Activated CD8-positive, alpha-beta T cell treated with anti-CD3 and anti-CD28 coated beads, Interleukin-2, amount 10 ng/mL, durations not matched to agents 7 days and 5 days (primary cell): ENCODE measurements around the gene PML. TPM values are rescaled to one million over a fixed set of nuclear protein-coding genes. Genes with fewer than 3 reads are reported as not detected.

Experiments
- ATAC-seq: fragments of 150-1000 bp; cut with Tn5 transposase; one replicate; pipeline ENCODE4 v1.10.0; 2021; ENCODE audit warnings: moderate library complexity
- CTCF ChIA-PET: fragments of 350-600 bp; sonication (Branson Sonifier 250); formaldehyde crosslinking; loops from one replicate; lab custom pipeline; 2021; ENCODE audit warnings: antibody characterized with exemption; lab: Charles Lee
- POLR2A ChIA-PET: fragments of 350-600 bp; sonication (Branson Sonifier 250); formaldehyde crosslinking; loops from one replicate; lab custom pipeline; 2021; ENCODE audit warnings: antibody characterized with exemption; lab: Charles Lee
- DNase-seq: peaks from one replicate; pipeline ENCODE4 v3.0.0-alpha.2; 2020
- H3K27ac Mint-ChIP-seq: one replicate; pipeline ENCODE4 v1.8.0; 2021; ENCODE audit warnings: mild to moderate bottlenecking, mixed read lengths
- H3K27me3 Mint-ChIP-seq: one replicate; pipeline ENCODE4 v1.8.0; 2021; ENCODE audit warnings: low read depth, mixed read lengths
- H3K36me3 Mint-ChIP-seq: one replicate; pipeline ENCODE4 v1.8.0; 2021; ENCODE audit warnings: low read depth, mixed read lengths
- H3K4me1 Mint-ChIP-seq: one replicate; pipeline ENCODE4 v1.8.0; 2021; ENCODE audit warnings: low read depth, mixed read lengths
- H3K4me3 Mint-ChIP-seq: one replicate; pipeline ENCODE4 v1.8.0; 2021; ENCODE audit warnings: mild to moderate bottlenecking, mixed read lengths
- H3K9me3 Mint-ChIP-seq: one replicate; pipeline ENCODE4 v1.8.0; 2022; ENCODE audit warnings: mixed read lengths; ENCODE audit not compliant: insufficient read depth
- total RNA-seq, 2 experiments: library from RNA; stranded (reverse); gene quantifications; one replicate each; pipeline ENCODE4 v1.2.3, GENCODE V29; 2021

Gene PML
- total RNA-seq, 2 experiments from 2014 or later = 108 to 115 TPM

GRCh38 chr15:73992594-73992898 lies 2.0 kb upstream of the PML start:
- Mint-ChIP-seq H3K9me3 (no peaks in the 10 kb centered on the region), H3K4me3 (peak overlapping the region; percentile 69), H3K4me1 (peaks cover 58% of the 10 kb centered on the region), H3K36me3 (peaks cover 27% of the 10 kb centered on the region), H3K27me3 (no peaks in the 10 kb centered on the region), H3K27ac (peak overlapping the region; percentile 72)
- ChIA-PET CTCF (interaction anchor here (0.8 to 7.5 kb wide), 9 partner anchors 11 to 65 kb away, joined by 3 to 87 read pairs (median 4); no protein-coding TSS in a partner anchor), POLR2A (interaction anchor here (2.0 to 4.5 kb wide), 3 partner anchors 10 to 17 kb away, joined by 6 to 37 read pairs (median 29); no protein-coding TSS in a partner anchor)
- ATAC-seq (no peak), DNase-seq (no peak)

- H3K27me3 Mint-ChIP-seq = no peaks in the 10 kb centered on the region
- H3K4me3 Mint-ChIP-seq = peak overlapping the region; percentile 89
- no peaks in the 10 kb centered on the region for H3K9me3 Mint-ChIP-seq
- ATAC-seq = no peak
- ChIA-PET POLR2A (interaction anchor here (0.9 to 4.5 kb wide), 6 partner anchors 12 to 34 kb away, joined by 3 to 37 read pairs (median 17); no protein-coding TSS in a partner anchor), CTCF (interaction anchor here (0.8 to 7.5 kb wide), 17 partner anchors 10 to 314 kb away, joined by 3 to 87 read pairs (median 6); no protein-coding TSS in a partner anchor)
- peaks cover 36% of the 10 kb centered on the region for H3K36me3 Mint-ChIP-seq
- peak overlapping the region; percentile 90 for H3K27ac Mint-ChIP-seq
- peaks cover 67% of the 10 kb centered on the region for H3K4me1 Mint-ChIP-seq
- no peak for DNase-seq
These were observed 1.1 kb upstream of the PML start for GRCh38 chr15:73993211-73993994.

DNA sequence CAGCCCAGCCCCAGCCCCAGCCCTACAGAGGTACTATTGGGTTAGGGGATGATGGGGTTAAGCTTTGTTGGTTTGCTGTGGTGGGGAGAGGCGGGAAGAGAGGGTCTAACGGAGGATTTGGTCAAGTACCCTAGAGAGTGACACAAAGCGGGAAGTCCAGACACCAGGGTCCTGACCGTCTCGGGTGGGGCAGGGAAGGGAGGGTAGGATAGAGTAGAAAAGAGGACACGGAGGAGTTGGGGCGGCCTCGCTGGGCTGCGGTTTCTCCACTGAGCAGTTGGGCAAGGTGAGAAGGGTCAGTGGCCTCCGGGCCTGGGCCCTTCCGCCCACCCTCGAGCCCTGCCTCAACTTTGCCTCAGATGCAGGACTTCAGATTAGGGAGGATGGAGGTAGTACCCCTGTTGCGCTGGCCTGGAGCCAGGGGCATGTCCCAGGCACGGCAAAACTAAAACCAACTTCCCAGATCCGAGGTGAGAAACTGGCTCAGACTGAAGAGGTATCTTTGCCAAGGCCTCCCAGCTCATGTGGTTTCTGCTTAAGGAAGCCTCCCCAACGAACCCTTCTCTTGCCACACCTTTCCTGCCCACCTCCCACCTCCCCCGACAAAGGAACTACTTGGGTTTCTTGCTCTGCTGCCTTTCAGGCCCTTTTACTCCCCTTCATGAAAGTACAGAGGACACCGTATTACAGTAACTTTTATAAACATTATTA lies 551 bp downstream of the PML start:
- CTCF ChIA-PET = interaction anchor here (1.1 to 7.5 kb wide), 13 partner anchors 9 to 67 kb away, joined by 3 to 87 read pairs (median 8); no protein-coding TSS in a partner anchor
- ATAC-seq (peak; percentile 1), DNase-seq (peak; percentile 38)
- Mint-ChIP-seq H3K27ac (peak overlapping the region; percentile 90), H3K9me3 (no peaks in the 10 kb centered on the region), H3K4me1 (peaks cover 71% of the 10 kb centered on the region), H3K4me3 (peak overlapping the region; percentile 89), H3K27me3 (no peaks in the 10 kb centered on the region), H3K36me3 (peaks cover 48% of the 10 kb centered on the region)
- POLR2A ChIA-PET = interaction anchor here (0.6 to 4.5 kb wide), 13 partner anchors 10 to 546 kb away, joined by 3 to 37 read pairs (median 4); partner anchors contain the start of gene ARID3B

DNA sequence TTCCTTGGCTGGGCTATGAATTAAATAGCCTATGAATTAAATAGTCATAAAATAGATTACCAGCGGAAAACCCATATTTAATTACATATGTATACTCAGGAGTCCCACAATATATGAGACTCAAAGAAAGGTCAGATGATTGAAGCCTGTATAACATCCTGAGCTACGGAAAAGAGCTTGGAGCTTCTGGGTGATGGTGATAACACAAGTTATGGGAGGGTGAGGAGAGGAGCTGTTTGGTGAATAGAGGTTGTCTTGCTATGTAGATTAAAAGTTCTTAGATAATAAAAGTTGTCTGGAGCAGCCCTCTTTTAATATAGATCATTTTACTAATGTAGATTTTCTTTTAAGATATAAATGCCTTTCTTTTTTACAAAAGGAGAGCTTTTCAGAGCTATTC lies 1.8 kb downstream of the PML start:
- ChIA-PET CTCF (interaction anchor here (0.8 to 1.3 kb wide), 5 partner anchors 9 to 52 kb away, joined by 3 to 13 read pairs (median 6); no protein-coding TSS in a partner anchor), POLR2A (interaction anchor here (0.8 to 4.5 kb wide), 2 partner anchors 10 to 13 kb away, joined by 4 to 37 read pairs; no protein-coding TSS in a partner anchor)
- Mint-ChIP-seq H3K27me3 (no peaks in the 10 kb centered on the region), H3K4me3 (peak overlapping the region; percentile 89), H3K27ac (peak overlapping the region; percentile 90), H3K9me3 (no peaks in the 10 kb centered on the region), H3K4me1 (peaks cover 68% of the 10 kb centered on the region), H3K36me3 (peaks cover 55% of the 10 kb centered on the region)
- ATAC-seq (no peak), DNase-seq (no peak)

- Mint-ChIP-seq H3K27me3 (no peaks in the 10 kb centered on the region), H3K4me3 (peak overlapping the region; percentile 89), H3K27ac (peak overlapping the region; percentile 88), H3K36me3 (peaks cover 56% of the 10 kb centered on the region), H3K9me3 (no peaks in the 10 kb centered on the region), H3K4me1 (peaks cover 68% of the 10 kb centered on the region)
- CTCF ChIA-PET = interaction anchor here (1.0 to 1.3 kb wide), 4 partner anchors 10 to 51 kb away, joined by 6 to 13 read pairs (median 6); no protein-coding TSS in a partner anchor
- POLR2A ChIA-PET = interaction anchor here (0.8 to 4.5 kb wide), 2 partner anchors 9 to 14 kb away, joined by 4 to 37 read pairs; no protein-coding TSS in a partner anchor
- DNase-seq (peak; percentile 73), ATAC-seq (peak; percentile 22)
These were observed 2.4 kb downstream of the PML start for GRCh38 chr15:73996939-73997338.

- peak overlapping the region; percentile 89 for H3K4me3 Mint-ChIP-seq
- no peaks in the 10 kb centered on the region for H3K9me3 Mint-ChIP-seq
- CTCF ChIA-PET = no interaction called here
- peaks cover 61% of the 10 kb centered on the region for H3K4me1 Mint-ChIP-seq
- H3K27ac Mint-ChIP-seq = no peak overlapping the region
- H3K36me3 Mint-ChIP-seq = peaks cover 62% of the 10 kb centered on the region
- no peak for DNase-seq
- POLR2A ChIA-PET = no interaction called here
- no peak for ATAC-seq
- H3K27me3 Mint-ChIP-seq = no peaks in the 10 kb centered on the region
These were observed 3.5 kb downstream of the PML start for GRCh38 chr15:73997986-73998385.

DNA sequence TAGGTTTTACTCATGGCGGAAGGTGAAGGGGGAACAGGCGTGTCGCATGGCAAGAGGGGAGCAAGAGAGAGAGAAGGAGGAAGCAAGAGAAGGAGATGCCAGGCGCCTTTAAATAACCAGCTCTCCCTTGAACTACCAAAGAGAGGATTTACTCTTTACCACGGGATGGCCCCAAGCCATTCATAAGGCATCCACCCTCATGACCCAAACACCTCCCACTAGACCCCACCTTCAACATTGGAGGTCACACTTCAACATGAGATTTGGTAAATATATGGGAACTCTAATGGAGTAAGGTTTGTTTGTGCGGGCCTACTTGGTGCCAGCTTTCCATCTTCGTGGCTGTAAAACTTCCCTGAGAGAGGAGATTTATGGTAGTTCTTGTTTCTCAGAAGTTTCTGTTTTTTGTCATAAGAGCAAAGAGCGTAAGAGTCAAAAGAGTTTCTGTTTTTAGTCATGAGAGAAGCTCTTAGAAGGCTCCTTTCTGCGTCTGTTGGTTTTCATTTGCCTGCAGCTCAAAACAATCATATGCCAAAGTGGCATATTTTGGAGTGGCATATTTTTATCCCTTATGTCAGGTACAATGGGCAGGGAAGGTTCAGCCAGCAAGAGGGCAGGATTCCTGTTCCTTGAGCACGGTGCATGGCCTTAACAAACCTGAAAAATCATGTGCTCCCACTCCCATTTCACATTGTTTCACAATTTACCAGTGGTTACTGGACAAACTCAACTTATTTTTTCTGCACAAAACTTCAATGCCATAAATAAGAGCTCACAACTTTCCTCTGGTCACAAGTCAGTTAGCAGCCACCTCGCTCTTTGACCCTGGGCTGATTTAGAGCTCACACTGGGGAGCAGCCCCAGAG lies 12.5 kb downstream of the PML start:
- Mint-ChIP-seq H3K27me3 (no peaks in the 10 kb centered on the region), H3K9me3 (peaks cover 4% of the 10 kb centered on the region), H3K4me3 (no peak overlapping the region), H3K4me1 (peaks cover 58% of the 10 kb centered on the region), H3K27ac (peak overlapping the region; percentile 84), H3K36me3 (peaks cover 78% of the 10 kb centered on the region)
- DNase-seq (no peak), ATAC-seq (peak; percentile 14)
- ChIA-PET POLR2A (interaction anchor here (1.1 to 4.0 kb wide), 2 partner anchors 12 to 21 kb away, joined by 3 to 37 read pairs; partner anchors contain the start of gene PML), CTCF (interaction anchor here (0.8 to 10.8 kb wide), 9 partner anchors 11 to 56 kb away, joined by 3 to 85 read pairs (median 5); partner anchors contain the start of genes PML and STOML1)

GRCh38 chr15:74007820-74008371 lies 13.4 kb downstream of the PML start:
- peak; percentile 52 for DNase-seq
- peak; percentile 80 for ATAC-seq
- Mint-ChIP-seq H3K36me3 (peaks cover 79% of the 10 kb centered on the region), H3K4me3 (no peak overlapping the region), H3K9me3 (peaks cover 8% of the 10 kb centered on the region), H3K4me1 (peaks cover 58% of the 10 kb centered on the region), H3K27ac (peak overlapping the region; percentile 84), H3K27me3 (no peaks in the 10 kb centered on the region)
- CTCF ChIA-PET = interaction anchor here (0.8 to 10.8 kb wide), 9 partner anchors 11 to 57 kb away, joined by 3 to 85 read pairs (median 5); partner anchors contain the start of genes PML and STOML1
- POLR2A ChIA-PET = interaction anchor here (1.1 to 4.0 kb wide), 2 partner anchors 13 to 22 kb away, joined by 3 to 37 read pairs; partner anchors contain the start of gene PML

DNA sequence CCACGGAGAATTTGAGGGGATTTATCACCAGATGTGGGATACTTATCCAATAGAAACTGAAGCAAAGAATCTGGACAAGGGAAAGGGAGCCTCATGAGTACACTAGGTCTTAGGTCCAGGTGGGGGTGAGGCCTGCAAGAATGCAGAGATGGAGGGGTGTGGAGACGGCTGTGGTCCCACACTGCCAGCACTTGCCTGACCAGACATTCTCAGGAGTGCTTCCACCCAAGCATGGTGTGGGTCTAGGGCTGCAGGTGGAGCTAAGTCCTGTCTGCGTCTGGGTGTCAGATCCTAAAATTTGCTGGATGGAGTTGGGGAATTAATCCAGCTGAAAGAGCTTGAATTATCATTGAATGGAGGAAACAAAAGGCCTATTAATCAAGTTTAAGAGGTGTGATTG lies 14.4 kb downstream of the PML start:
- H3K4me1 Mint-ChIP-seq = peaks cover 52% of the 10 kb centered on the region
- H3K27ac Mint-ChIP-seq = no peak overlapping the region
- no peak for ATAC-seq
- H3K9me3 Mint-ChIP-seq = peaks cover 8% of the 10 kb centered on the region
- peaks cover 79% of the 10 kb centered on the region for H3K36me3 Mint-ChIP-seq
- DNase-seq = no peak
- H3K4me3 Mint-ChIP-seq = no peak overlapping the region
- ChIA-PET POLR2A (no interaction called here), CTCF (interaction anchor here (10.8 kb wide), 1 partner anchor 35 kb away, joined by 85 read pairs; no protein-coding TSS in a partner anchor)
- H3K27me3 Mint-ChIP-seq = no peaks in the 10 kb centered on the region

- Mint-ChIP-seq H3K9me3 (peaks cover 8% of the 10 kb centered on the region), H3K4me3 (no peak overlapping the region), H3K27ac (peak overlapping the region; percentile 28), H3K4me1 (peaks cover 54% of the 10 kb centered on the region), H3K27me3 (no peaks in the 10 kb centered on the region), H3K36me3 (peaks cover 75% of the 10 kb centered on the region)
- POLR2A ChIA-PET = interaction anchor here (0.6 kb wide), 1 partner anchor 52 kb away, joined by 3 read pairs; no protein-coding TSS in a partner anchor
- DNase-seq = no peak
- CTCF ChIA-PET = interaction anchor here (1.0 to 10.8 kb wide), 3 partner anchors 17 to 47 kb away, joined by 3 to 85 read pairs (median 8); partner anchors contain the start of gene PML
- ATAC-seq = no peak
These were observed 16.5 kb downstream of the PML start for GRCh38 chr15:74010929-74011540.
